ENCODE measurements around the gene KDM2B.

KDM2B gene

DNA sequence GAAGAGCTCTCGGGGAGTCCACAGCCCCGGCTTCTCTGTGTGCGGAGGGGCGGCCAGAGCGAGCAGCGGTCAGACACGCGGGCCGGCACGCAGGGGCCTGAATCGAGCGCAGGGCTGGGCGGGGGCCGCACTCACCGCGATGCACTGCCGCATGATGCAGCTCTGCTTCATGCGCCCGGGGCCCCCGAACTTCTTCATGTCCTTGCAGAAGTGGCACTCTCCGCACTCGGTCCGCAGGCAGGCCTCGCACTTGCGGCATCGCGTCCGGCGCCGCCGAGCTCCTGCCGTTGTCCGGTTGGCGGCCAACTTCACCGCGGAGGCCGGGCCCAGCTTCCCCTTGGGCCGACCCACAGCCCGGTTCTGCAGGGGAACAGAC lies 127.8 kb downstream of the KDM2B start:
- no peaks in the 10 kb centered on the region for H3K4me1 ChIP-seq
- H3K27me3 ChIP-seq (ENCODE audit: control insufficient read depth, insufficient read depth, low read length), result no peaks in the 10 kb centered on the region
- no peaks in the 10 kb centered on the region for H3K36me3 ChIP-seq (ENCODE audit: control insufficient read depth, insufficient read depth, low read length)
- H3K9ac ChIP-seq, result no peak overlapping the region
- peaks cover 58% of the 10 kb centered on the region for H3K79me2 ChIP-seq
- no peak overlapping the region for H3K4me2 ChIP-seq (ENCODE audit: low read length)
- no peak overlapping the region for H2AFZ ChIP-seq
- TF ChIP-seq, protein P1, sequence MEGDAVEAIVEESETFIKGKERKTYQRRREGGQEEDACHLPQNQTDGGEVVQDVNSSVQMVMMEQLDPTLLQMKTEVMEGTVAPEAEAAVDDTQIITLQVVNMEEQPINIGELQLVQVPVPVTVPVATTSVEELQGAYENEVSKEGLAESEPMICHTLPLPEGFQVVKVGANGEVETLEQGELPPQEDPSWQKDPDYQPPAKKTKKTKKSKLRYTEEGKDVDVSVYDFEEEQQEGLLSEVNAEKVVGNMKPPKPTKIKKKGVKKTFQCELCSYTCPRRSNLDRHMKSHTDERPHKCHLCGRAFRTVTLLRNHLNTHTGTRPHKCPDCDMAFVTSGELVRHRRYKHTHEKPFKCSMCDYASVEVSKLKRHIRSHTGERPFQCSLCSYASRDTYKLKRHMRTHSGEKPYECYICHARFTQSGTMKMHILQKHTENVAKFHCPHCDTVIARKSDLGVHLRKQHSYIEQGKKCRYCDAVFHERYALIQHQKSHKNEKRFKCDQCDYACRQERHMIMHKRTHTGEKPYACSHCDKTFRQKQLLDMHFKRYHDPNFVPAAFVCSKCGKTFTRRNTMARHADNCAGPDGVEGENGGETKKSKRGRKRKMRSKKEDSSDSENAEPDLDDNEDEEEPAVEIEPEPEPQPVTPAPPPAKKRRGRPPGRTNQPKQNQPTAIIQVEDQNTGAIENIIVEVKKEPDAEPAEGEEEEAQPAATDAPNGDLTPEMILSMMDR (IDR thresholded peaks at IDR 0.05), result no peak
- no peak overlapping the region for H3K27ac ChIP-seq
- H3K9me3 ChIP-seq (ENCODE audit: control insufficient read depth, low read length), result no peaks in the 10 kb centered on the region
- no peak overlapping the region for H3K4me3 ChIP-seq (ENCODE audit: low read depth, low read length)

DNA sequence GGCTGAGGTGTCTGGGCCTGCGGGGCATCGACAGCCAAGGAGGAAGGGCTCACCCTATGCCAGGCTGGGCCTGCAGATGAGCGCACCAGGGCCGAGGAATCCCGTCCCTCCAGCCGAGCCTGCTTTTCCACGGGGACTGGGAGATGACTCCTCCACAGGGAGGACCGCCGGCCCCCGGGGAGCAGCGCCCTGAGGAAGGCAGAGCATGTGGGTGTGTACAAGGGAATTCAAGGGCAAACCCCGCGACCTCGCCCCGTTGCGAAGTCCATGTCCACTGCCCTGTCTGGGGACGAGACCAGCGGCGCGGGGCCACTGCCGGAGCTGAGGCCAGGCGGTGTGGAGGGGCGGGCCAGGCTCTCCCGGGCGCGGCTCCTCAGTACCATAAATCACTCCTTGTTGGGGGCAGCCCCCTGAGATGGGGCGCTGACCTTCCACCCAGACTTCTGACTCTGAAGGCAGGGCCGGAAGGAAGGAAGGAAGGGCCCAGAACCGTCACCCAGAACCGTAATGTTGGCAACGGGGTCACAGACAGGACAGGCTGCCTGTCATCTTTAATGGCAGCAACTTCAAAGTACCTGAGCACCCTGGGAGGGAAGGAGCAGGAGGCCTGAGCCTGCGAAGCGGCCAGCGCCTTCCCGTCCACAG lies 128.4 kb downstream of the KDM2B start:
- H3K27ac ChIP-seq, result no peak overlapping the region
- H3K36me3 ChIP-seq (ENCODE audit: control insufficient read depth, insufficient read depth, low read length), result no peaks in the 10 kb centered on the region
- H3K4me2 ChIP-seq (ENCODE audit: low read length), result no peak overlapping the region
- H3K9me3 ChIP-seq (ENCODE audit: control insufficient read depth, low read length), result no peaks in the 10 kb centered on the region
- no peak overlapping the region for H2AFZ ChIP-seq
- TF ChIP-seq, protein P1 (IDR thresholded peaks at IDR 0.05), result no peak
- H3K27me3 ChIP-seq (ENCODE audit: control insufficient read depth, insufficient read depth, low read length), result no peaks in the 10 kb centered on the region
- no peaks in the 10 kb centered on the region for H3K4me1 ChIP-seq
- no peak overlapping the region for H3K4me3 ChIP-seq (ENCODE audit: low read depth, low read length)
- H3K79me2 ChIP-seq, result peaks cover 53% of the 10 kb centered on the region
- no peak overlapping the region for H3K9ac ChIP-seq

DNA sequence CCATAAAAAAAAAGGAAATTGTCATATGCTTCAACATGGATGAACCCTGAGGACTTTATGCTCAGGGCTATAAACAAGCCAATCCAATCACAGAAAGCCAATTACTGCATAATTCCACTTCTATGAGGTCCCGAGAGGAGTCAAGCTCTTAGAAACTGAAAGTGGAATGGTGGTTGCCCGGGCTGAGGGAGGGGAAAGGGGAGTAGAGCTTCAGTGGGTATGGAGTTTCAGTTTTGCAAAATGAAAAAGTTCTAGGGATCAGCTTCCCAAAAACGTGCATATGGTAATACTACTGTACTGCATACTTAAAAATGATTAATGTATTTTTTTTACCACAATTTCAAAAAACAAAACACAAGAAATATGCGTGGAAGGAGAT lies 128.9 kb downstream of the KDM2B start:
- H3K9me3 ChIP-seq (ENCODE audit: control insufficient read depth, low read length), result no peaks in the 10 kb centered on the region
- H3K4me3 ChIP-seq (ENCODE audit: low read depth, low read length), result no peak overlapping the region
- TF ChIP-seq, protein P1 (IDR thresholded peaks at IDR 0.05), result no peak
- peaks cover 48% of the 10 kb centered on the region for H3K79me2 ChIP-seq
- no peak overlapping the region for H3K9ac ChIP-seq
- H3K4me1 ChIP-seq, result no peaks in the 10 kb centered on the region
- no peaks in the 10 kb centered on the region for H3K27me3 ChIP-seq (ENCODE audit: control insufficient read depth, insufficient read depth, low read length)
- no peak overlapping the region for H3K4me2 ChIP-seq (ENCODE audit: low read length)
- no peak overlapping the region for H3K27ac ChIP-seq
- H3K36me3 ChIP-seq (ENCODE audit: control insufficient read depth, insufficient read depth, low read length), result no peaks in the 10 kb centered on the region
- H2AFZ ChIP-seq, result no peak overlapping the region

DNA sequence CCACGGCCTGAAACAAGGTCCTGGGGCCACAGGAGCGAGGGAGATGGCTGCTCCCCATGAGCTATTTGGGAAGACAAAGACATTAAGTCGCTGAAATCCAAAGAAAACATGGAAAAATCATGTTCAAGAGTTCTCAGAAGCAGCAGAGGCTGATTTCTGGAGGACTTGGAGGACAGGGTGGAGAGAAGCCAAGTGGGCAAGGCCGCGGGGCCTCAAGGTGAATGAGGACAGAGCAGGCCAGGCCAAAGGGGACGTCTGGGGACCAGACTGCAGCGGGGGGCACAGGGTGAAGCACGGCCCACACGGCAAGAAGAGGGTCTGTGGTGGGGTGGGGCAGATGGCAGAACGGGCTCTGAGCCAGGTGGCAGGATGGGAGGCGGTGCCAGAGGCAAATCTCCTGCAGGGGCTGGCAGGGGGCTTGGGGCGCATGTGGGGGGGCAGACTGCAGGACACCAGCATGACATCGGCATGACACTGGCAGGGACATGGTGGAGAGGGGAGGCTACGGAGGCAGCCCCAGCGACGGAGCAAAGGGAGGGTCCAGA lies 132.0 kb downstream of the KDM2B start:
- Histone ChIP-seq H3K9me3 (ENCODE audit: control insufficient read depth, low read length) (no peaks in the 10 kb centered on the region), H3K27me3 (ENCODE audit: control insufficient read depth, insufficient read depth, low read length) (no peaks in the 10 kb centered on the region), H3K4me3 (ENCODE audit: low read depth, low read length) (no peak overlapping the region), H3K4me2 (ENCODE audit: low read length) (no peak overlapping the region), H3K27ac (no peak overlapping the region), H3K4me1 (no peaks in the 10 kb centered on the region), H2AFZ (no peak overlapping the region), H3K9ac (no peak overlapping the region), H3K36me3 (ENCODE audit: control insufficient read depth, insufficient read depth, low read length) (no peaks in the 10 kb centered on the region), H3K79me2 (peaks cover 24% of the 10 kb centered on the region)
- TF ChIP-seq, protein P1 (IDR thresholded peaks at IDR 0.05), result no peak

DNA sequence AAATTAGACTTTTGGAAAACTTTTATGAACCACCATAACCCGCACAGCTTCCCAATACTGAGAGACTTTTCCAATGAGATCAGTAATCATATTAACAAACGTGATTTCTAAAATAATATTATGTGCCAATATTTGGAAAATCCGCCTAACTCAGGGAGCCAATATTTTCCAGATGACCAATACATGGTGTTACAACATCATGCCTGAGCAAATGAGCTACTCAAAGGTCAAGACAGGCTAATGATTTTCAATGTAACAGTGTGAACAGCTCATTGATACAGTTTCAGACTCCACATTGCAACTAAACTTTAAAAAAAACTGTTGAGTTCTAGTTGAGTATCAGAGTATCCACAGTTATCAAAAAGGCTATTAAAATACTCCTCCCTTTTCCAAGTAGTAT lies 134.1 kb downstream of the KDM2B start:
- Histone ChIP-seq H3K4me1 (no peaks in the 10 kb centered on the region), H2AFZ (no peak overlapping the region), H3K27ac (no peak overlapping the region), H3K27me3 (ENCODE audit: control insufficient read depth, insufficient read depth, low read length) (no peaks in the 10 kb centered on the region), H3K4me2 (ENCODE audit: low read length) (no peak overlapping the region), H3K9me3 (ENCODE audit: control insufficient read depth, low read length) (no peaks in the 10 kb centered on the region), H3K9ac (no peak overlapping the region), H3K79me2 (peaks cover 16% of the 10 kb centered on the region), H3K4me3 (ENCODE audit: low read depth, low read length) (no peak overlapping the region), H3K36me3 (ENCODE audit: control insufficient read depth, insufficient read depth, low read length) (no peaks in the 10 kb centered on the region)
- TF ChIP-seq, protein P1 (IDR thresholded peaks at IDR 0.05), result no peak
